Gastroesophageal sphincter (tissue), 4 donors: Measurements from ENCODE around the gene SERPINE1. TPM values are rescaled to one million over a fixed set of nuclear protein-coding genes. Genes with fewer than 3 reads are reported as not detected.

ENCODE experiments used
- ATAC-seq: fragments of 150-250 bp; one replicate; pipeline ENCODE4 v1.9.1; 2016; ENCODE audit warnings: mild to moderate bottlenecking, moderate library complexity
- H3K27ac ChIP-seq, 4 donors: fragments of 200-600 bp; sonication (generic) in 3 of 4; 1 replicate in 3 of 4; 2 replicates in 1 of 4; pipeline ENCODE4 v1.5.1; 2016 to 2019
- H3K27me3 ChIP-seq: fragments of 200-600 bp; sonication (generic); one replicate; pipeline ENCODE4 v1.5.1; 2019
- H3K36me3 ChIP-seq, 2 donors: fragments of 200-600 bp; sonication (generic); one replicate each; pipeline ENCODE4 v1.5.1; 2019; ENCODE audit warnings: control low read depth in 1 of 2
- H3K4me1 ChIP-seq, 3 donors: fragments of 200-600 bp; sonication (generic); 1 replicate in 2 of 3; 2 replicates in 1 of 3; pipeline ENCODE4 v1.5.1; 2016 to 2019; ENCODE audit warnings: control low read depth in 2 of 3
- H3K4me3 ChIP-seq, 2 donors: fragments of 200-600 bp; sonication (generic); one replicate each; pipeline ENCODE4 v1.5.1; 2019; ENCODE audit warnings: mild to moderate bottlenecking in 1 of 2, moderate library complexity in 1 of 2
- H3K9me3 ChIP-seq, 3 donors: fragments of 200-600 bp; sonication (generic); one replicate each; pipeline ENCODE4 v1.5.1; 2017 to 2019; ENCODE audit warnings: control low read depth in 2 of 3
- CTCF ChIP-seq, 4 experiments: fragments of 200-600 bp in 2 of 4; fragments of 450-650 bp in 2 of 4; sonication (generic) in 1 of 4; IDR thresholded peaks; one replicate each; pipeline ENCODE4 v1.5.1; 2017 to 2019; ENCODE audit warnings: antibody characterized with exemption in 4 of 4, mild to moderate bottlenecking in 2 of 4, moderate library complexity in 2 of 4
- EP300 ChIP-seq: sonication (generic); formaldehyde crosslinking; IDR thresholded peaks from one replicate; pipeline ENCODE4 v1.6.1; 2017; ENCODE audit warnings: antibody characterized with exemption, mild to moderate bottlenecking
- POLR2A ChIP-seq, 2 donors: fragments of 450-650 bp; IDR thresholded peaks; one replicate each; pipeline ENCODE4 v1.6.1; 2017; ENCODE audit warnings: antibody characterized with exemption in 2 of 2, mild to moderate bottlenecking in 2 of 2, moderate library complexity in 1 of 2
- POLR2AphosphoS5 ChIP-seq: sonication (generic); formaldehyde crosslinking; IDR thresholded peaks from one replicate; pipeline ENCODE4 v1.6.1; 2017; ENCODE audit warnings: antibody characterized with exemption
- WGBS, 2 donors: methylation state at CpG; one replicate each; pipeline ENCODE4 v1.1.5; 2018; ENCODE audit warnings: low coverage in 1 of 2; 5-methylcytosine and 5-hydroxymethylcytosine counted together
- total RNA-seq, 4 donors: library from RNA; depleted of rRNA; stranded (reverse); fragments of >200 nt; gene quantifications; one replicate each; pipeline ENCODE4 v1.1.0, GENCODE V29; 2016

The SERPINE1 gene
- 10 to 100 TPM in 3 of 4 donors, 1 to 10 TPM in 1; 5.4 to 75.3 (median 19.6) TPM for total RNA-seq

GRCh38 chr7:101126651-101127459 lies at the start of gene SERPINE1:
Gene SERPINE1, plus strand, starts transcription at chr7:101127104. Its CDS starts 1,290 bp downstream, at chr7:101128394.
- peaks cover 0 to 46% (median 31%) of the 10 kb centered on the region in 3 donors for H3K4me1 ChIP-seq
- H3K4me3 ChIP-seq: peak within 1 kb of the TSS in 1 of 2 donors; percentile 37
- WGBS, 2 donors: 5% methylated on average over 11 of the region's 22 CpGs; no CpG with 5 or more reads in 1 of the 2 donors

GRCh38 chr7:101077303-101078086 lies 49.4 kb upstream of the SERPINE1 start:
- no peaks in the 10 kb centered on the region for H3K4me1 ChIP-seq
- WGBS, 2 donors: 6 to 23% methylated on average over 9 to 12 of the region's 13 CpGs

More at GRCh38 chr7:101126651-101127459, at the start of gene SERPINE1:
- H3K36me3 ChIP-seq: peaks cover 0 to 2% of the 10 kb centered on the region in 2 donors
- no peaks in the 10 kb centered on the region for H3K27me3 ChIP-seq
- H3K27ac ChIP-seq: peak within 1 kb of the TSS in 3 of 4 donors; percentile 61 to 78 (median 70)
- no peaks in the 10 kb centered on the region for H3K9me3 ChIP-seq
- TF ChIP-seq EP300 (no peak), CTCF (IDR thresholded peaks at IDR 0.05) (peak in 1 of 4 experiments; percentile 25), POLR2AphosphoS5 (peak; percentile 67), POLR2A (IDR thresholded peaks at IDR 0.05) (peak; percentile 72)
- ATAC-seq: peak; percentile 89

GRCh38 chr7:101081432-101081831 lies 45.5 kb upstream of the SERPINE1 start:
- H3K27ac ChIP-seq: no peak overlapping the region
- ATAC-seq: no peak
- H3K4me1 ChIP-seq: peaks cover 0 to 15% (median 10%) of the 10 kb centered on the region in 3 donors
- no peaks in the 10 kb centered on the region for H3K27me3 ChIP-seq
- TF ChIP-seq EP300: no peak
- no peak for TF ChIP-seq POLR2A (IDR thresholded peaks at IDR 0.05)
- no peak for TF ChIP-seq POLR2AphosphoS5
- no peak for TF ChIP-seq CTCF (IDR thresholded peaks at IDR 0.05)
- no peaks in the 10 kb centered on the region for H3K9me3 ChIP-seq
- H3K36me3 ChIP-seq: no peaks in the 10 kb centered on the region
- no peak overlapping the region for H3K4me3 ChIP-seq
- WGBS, 2 donors: 70 to 83% methylated on average over 1 of the region's 1 CpG

More at GRCh38 chr7:101077303-101078086, 49.4 kb upstream of the SERPINE1 start:
- no peak overlapping the region for H3K27ac ChIP-seq
- no peak overlapping the region for H3K4me3 ChIP-seq
- ATAC-seq: peak; percentile 84
- H3K9me3 ChIP-seq: no peaks in the 10 kb centered on the region
- no peaks in the 10 kb centered on the region for H3K36me3 ChIP-seq
- peaks cover 8% of the 10 kb centered on the region for H3K27me3 ChIP-seq
- TF ChIP-seq CTCF (IDR thresholded peaks at IDR 0.05) (peak in 3 of 4 experiments; percentile 52 to 82 (median 67)), EP300 (no peak)

- Histone ChIP-seq H3K4me3 (peak overlapping the region; percentile 58 to 81), H3K27me3 (no peaks in the 10 kb centered on the region), H3K27ac (peak overlapping the region in 3 of 4 donors; percentile 89 to 93 (median 92)), H3K4me1 (peaks cover 0 to 49% (median 14%) of the 10 kb centered on the region in 3 donors), H3K36me3 (peaks cover 0 to 31% of the 10 kb centered on the region in 2 donors), H3K9me3 (no peaks in the 10 kb centered on the region)
- ATAC-seq: no peak
- WGBS, 2 donors: 75% methylated on average over 4 of the region's 5 CpGs; no CpG with 5 or more reads in 1 of the 2 donors
- no peak for TF ChIP-seq EP300
- TF ChIP-seq POLR2A (IDR thresholded peaks at IDR 0.05): no peak
- TF ChIP-seq POLR2AphosphoS5: no peak
- TF ChIP-seq CTCF (IDR thresholded peaks at IDR 0.05): no peak
These were observed 42.1 kb upstream of the SERPINE1 start for GRCh38 chr7:101084865-101085161.
